H4 (cell line): ENCODE results near the gene SMIM13. TPM values are rescaled to one million over a fixed set of nuclear protein-coding genes. Genes with fewer than 3 reads are reported as not detected.

ENCODE experiments used
- DNase-seq: peaks from one replicate; pipeline ENCODE4 v3.0.0-alpha.2; 2015; ENCODE audit warnings: low spot score
- total RNA-seq: library from RNA; depleted of rRNA; stranded (reverse); fragments of >200 nt; shearing (Covaris generic); gene quantifications from 2 replicates; pipeline ENCODE4 v1.2.3, GENCODE V29; 2014; rRNA removed

Gene SMIM13
- total RNA-seq: 9.7 and 13.7 TPM in 2 replicates

GRCh38 chr6:11093626-11094410 lies at the start of gene SMIM13:
Gene SMIM13, plus strand, starts transcription at chr6:11093834. Its CDS starts 480 bp downstream, at chr6:11094314.
- DNase-seq: peak; percentile 96

GRCh38 chr6:11043961-11044711 lies 49.5 kb upstream of the SMIM13 start, which contains the start of gene ELOVL2:
Gene ELOVL2, minus strand, starts transcription at chr6:11044305. Its CDS starts 75 bp downstream, at chr6:11044230.
- DNase-seq: no peak

GRCh38 chr6:11044712-11045167 lies 48.9 kb upstream of the SMIM13 start:
- DNase-seq: no peak

GRCh38 chr6:11050731-11051130 lies 42.9 kb upstream of the SMIM13 start:
- peak; percentile 13 for DNase-seq

- DNase-seq: no peak
These were observed 40.3 kb upstream of the SMIM13 start for GRCh38 chr6:11053307-11053706.

GRCh38 chr6:11054722-11055121 lies 38.9 kb upstream of the SMIM13 start:
- DNase-seq: no peak

GRCh38 chr6:11055127-11055627 lies 38.5 kb upstream of the SMIM13 start:
- DNase-seq: no peak

GRCh38 chr6:11056871-11057270 lies 36.8 kb upstream of the SMIM13 start:
- DNase-seq: no peak

- DNase-seq: no peak
These were observed 35.2 kb upstream of the SMIM13 start for GRCh38 chr6:11058406-11058805.

GRCh38 chr6:11062083-11062482 lies 31.6 kb upstream of the SMIM13 start:
- DNase-seq: no peak

GRCh38 chr6:11062715-11063114 lies 30.9 kb upstream of the SMIM13 start:
- no peak for DNase-seq

GRCh38 chr6:11064836-11065235 lies 28.8 kb upstream of the SMIM13 start:
- no peak for DNase-seq

- no peak for DNase-seq
These were observed 28.0 kb upstream of the SMIM13 start for GRCh38 chr6:11065436-11066202.

- no peak for DNase-seq
These were observed 26.9 kb upstream of the SMIM13 start for GRCh38 chr6:11066505-11067347.

- DNase-seq: no peak
These were observed 26.3 kb upstream of the SMIM13 start for GRCh38 chr6:11067348-11067747.

GRCh38 chr6:11069760-11070159 lies 23.9 kb upstream of the SMIM13 start:
- no peak for DNase-seq

- DNase-seq: no peak
These were observed 21.5 kb upstream of the SMIM13 start for GRCh38 chr6:11072101-11072500.

- DNase-seq: no peak
These were observed 17.1 kb upstream of the SMIM13 start for GRCh38 chr6:11076540-11076939.

- DNase-seq: no peak
These were observed 15.4 kb upstream of the SMIM13 start for GRCh38 chr6:11078266-11078665.

- DNase-seq: no peak
These were observed 13.3 kb upstream of the SMIM13 start for GRCh38 chr6:11080296-11080695.

GRCh38 chr6:11083491-11083890 lies 10.1 kb upstream of the SMIM13 start:
- no peak for DNase-seq
